GOT3 (cell line): ENCODE measurements around the gene MRPS24.

Source experiments
- DNase-seq: peaks from one replicate; lab custom pipeline; 2025; ENCODE audit warnings: mixed read lengths; lab: John Stamatoyannopoulos, UW

The MRPS24 gene

GRCh38 chr7:43877968-43878864, 8.9 kb upstream of the MRPS24 start:
- no peak for DNase-seq

GRCh38 chr7:43876976-43877745, 7.8 kb upstream of the MRPS24 start:
- no peak for DNase-seq

- no peak for DNase-seq
Observed at GRCh38 chr7:43876241-43876640, 6.9 kb upstream of the MRPS24 start.

GRCh38 chr7:43873300-43873699, 4.0 kb upstream of the MRPS24 start:
- peak; percentile 54 for DNase-seq

GRCh38 chr7:43872406-43873110, 3.2 kb upstream of the MRPS24 start:
- peak; percentile 54 for DNase-seq

- DNase-seq, result no peak
Observed at GRCh38 chr7:43871064-43871463, 1.7 kb upstream of the MRPS24 start.

- DNase-seq, result no peak
Observed at GRCh38 chr7:43870316-43870715, 999 bp upstream of the MRPS24 start.

- DNase-seq, result peak; percentile 78
Observed at GRCh38 chr7:43869867-43870240, 537 bp upstream of the MRPS24 start.

GRCh38 chr7:43868681-43869005, 674 bp downstream of the MRPS24 start:
- DNase-seq, result no peak

- no peak for DNase-seq
Observed at GRCh38 chr7:43868181-43868580, 1.1 kb downstream of the MRPS24 start.

- DNase-seq, result no peak
Observed at GRCh38 chr7:43865277-43865676, 4.0 kb downstream of the MRPS24 start.

GRCh38 chr7:43864126-43864525, 5.2 kb downstream of the MRPS24 start:
- DNase-seq, result no peak

- no peak for DNase-seq
Observed at GRCh38 chr7:43856996-43857395, 12.3 kb downstream of the MRPS24 start.

- no peak for DNase-seq
Observed at GRCh38 chr7:43856316-43856715, 13.0 kb downstream of the MRPS24 start.

- no peak for DNase-seq
Observed at GRCh38 chr7:43855176-43855575, 14.1 kb downstream of the MRPS24 start.

GRCh38 chr7:43851805-43852204, 17.5 kb downstream of the MRPS24 start:
- DNase-seq, result no peak

GRCh38 chr7:43850348-43851116, 18.8 kb downstream of the MRPS24 start:
- no peak for DNase-seq

- DNase-seq, result no peak
Observed at GRCh38 chr7:43849047-43849446, 20.3 kb downstream of the MRPS24 start.

GRCh38 chr7:43847496-43847895, 21.8 kb downstream of the MRPS24 start:
- no peak for DNase-seq

GRCh38 chr7:43844662-43845061, 24.7 kb downstream of the MRPS24 start:
- no peak for DNase-seq

- no peak for DNase-seq
Observed at GRCh38 chr7:43844257-43844656, 25.1 kb downstream of the MRPS24 start.

- DNase-seq, result no peak
Observed at GRCh38 chr7:43843296-43843695, 26.0 kb downstream of the MRPS24 start.
